Lung (tissue), 12 donors: ENCODE measurements around the gene STAC. TPM values are rescaled to one million over a fixed set of nuclear protein-coding genes. Genes with fewer than 3 reads are reported as not detected.

ENCODE experiments used
- ATAC-seq: fragments of 200-7000 bp; cut with Tn5 transposase; one replicate; pipeline ENCODE4 v1.9.1; 2020; ENCODE audit warnings: moderate number of reproducible peaks; ENCODE audit not compliant: insufficient read depth, low FRiP score
- DNase-seq, 3 donors: peaks; one replicate each; pipeline ENCODE4 v3.0.0-alpha.2; 2013 to 2017
- H3K27ac ChIP-seq, 2 donors: one replicate each; pipeline ENCODE4 v1.5.1; 2013; ENCODE audit warnings: mild to moderate bottlenecking in 2 of 2, moderate library complexity in 2 of 2, control low read depth in 1 of 2, inconsistent platforms in 1 of 2, low read depth in 1 of 2, low read length in 1 of 2
- H3K27me3 ChIP-seq, 3 donors: one replicate each; pipeline ENCODE4 v1.5.1; 2013; ENCODE audit warnings: low read length in 2 of 3; ENCODE audit not compliant: control insufficient read depth in 3 of 3, insufficient read depth in 3 of 3
- H3K36me3 ChIP-seq, 4 donors: one replicate each; pipeline ENCODE4 v1.5.1; 2013; ENCODE audit warnings: low read length in 4 of 4, mild to moderate bottlenecking in 1 of 4, moderate library complexity in 1 of 4; ENCODE audit not compliant: control insufficient read depth in 4 of 4, insufficient read depth in 4 of 4
- H3K4me1 ChIP-seq, 5 donors: one replicate each; pipeline ENCODE4 v1.5.1; 2013; ENCODE audit warnings: low read length in 5 of 5, mild to moderate bottlenecking in 2 of 5, moderate library complexity in 1 of 5; ENCODE audit not compliant: control insufficient read depth in 5 of 5, insufficient read depth in 5 of 5
- H3K4me3 ChIP-seq: one replicate; pipeline ENCODE4 v1.5.1; 2013; ENCODE audit warnings: mild to moderate bottlenecking, control low read depth, moderate library complexity
- H3K9ac ChIP-seq, 2 donors: one replicate each; pipeline ENCODE4 v1.5.1; 2013; ENCODE audit warnings: low read length in 2 of 2, control low read depth in 1 of 2; ENCODE audit not compliant: insufficient read depth in 1 of 2
- H3K9me3 ChIP-seq, 4 donors: one replicate each; pipeline ENCODE4 v1.5.1; 2013; ENCODE audit warnings: low read length in 3 of 4, mild to moderate bottlenecking in 1 of 4, moderate library complexity in 1 of 4; ENCODE audit not compliant: control insufficient read depth in 4 of 4, insufficient read depth in 3 of 4
- WGBS, 2 donors: extraction: QIAGEN DNeasy Blood & Tissue Kit; methylation state at CpG; one replicate each; pipeline ENCODE4 v1.1.7; 2013; 5-methylcytosine and 5-hydroxymethylcytosine counted together
- polyA plus RNA-seq, 2 donors: library from polyadenylated mRNA; stranded (reverse); fragments of 200-250 nt; gene quantifications; one replicate each; pipeline ENCODE4 v1.2.1, GENCODE V29; 2013
- total RNA-seq, 2 donors: library from RNA; depleted of rRNA in 1 of 2; stranded (reverse); fragments of >200 nt in 1 of 2; gene quantifications; one replicate each; pipeline ENCODE4 v1.2.1, GENCODE V29; 2014 to 2021
- TF ChIP-seq, protein P1 (sequence below): IDR thresholded peaks from 2 replicates; pipeline ENCODE4 v1.5.1; 2012; ENCODE audit warnings: mild to moderate bottlenecking; ENCODE audit errors: control extremely low read depth, extremely low read depth
- donor health status: control.
- donor health status: control.
- donor health status: Bipolar disorder and iron deficiency.
- donor health status: healthy.
- donor health status: DM: yes; HTN: yes; CAD: no.

Gene STAC
- total and polyA plus RNA-seq, 4 donors, result 1.3 to 17.2 (median 5.7) TPM

DNA sequence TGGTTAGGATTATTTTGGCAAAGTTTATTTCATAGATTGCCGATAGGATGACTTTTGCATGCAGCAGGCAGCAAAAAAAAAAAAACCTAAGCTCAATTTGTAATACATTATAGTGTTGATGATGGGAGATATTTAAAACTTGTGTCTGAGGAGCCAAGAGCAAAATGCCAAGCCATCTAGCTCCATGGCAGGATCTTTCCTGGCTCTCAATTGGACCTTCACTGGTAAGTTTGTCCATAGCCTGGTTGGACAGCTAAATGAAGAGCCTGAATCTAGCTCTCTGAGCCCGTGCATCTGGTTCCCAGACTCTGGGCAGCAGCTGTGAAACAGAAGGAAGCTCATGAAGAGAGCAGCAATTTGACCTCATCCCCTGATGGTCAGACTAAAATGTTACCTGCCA lies 17.5 kb downstream of the STAC start:
- Histone ChIP-seq H3K27ac (no peak overlapping the region), H3K27me3 (no peaks in the 10 kb centered on the region), H3K36me3 (no peaks in the 10 kb centered on the region), H3K9ac (no peak overlapping the region), H3K9me3 (no peaks in the 10 kb centered on the region), H3K4me1 (peaks cover 0 to 1% (median 0%) of the 10 kb centered on the region in 5 donors), H3K4me3 (no peak overlapping the region)
- 75 to 92% methylated on average over 2 of the region's 2 CpGs for WGBS, 2 donors
- DNase-seq, result peak in 2 of 3 donors; percentile 8 to 36
- TF ChIP-seq, protein P1, sequence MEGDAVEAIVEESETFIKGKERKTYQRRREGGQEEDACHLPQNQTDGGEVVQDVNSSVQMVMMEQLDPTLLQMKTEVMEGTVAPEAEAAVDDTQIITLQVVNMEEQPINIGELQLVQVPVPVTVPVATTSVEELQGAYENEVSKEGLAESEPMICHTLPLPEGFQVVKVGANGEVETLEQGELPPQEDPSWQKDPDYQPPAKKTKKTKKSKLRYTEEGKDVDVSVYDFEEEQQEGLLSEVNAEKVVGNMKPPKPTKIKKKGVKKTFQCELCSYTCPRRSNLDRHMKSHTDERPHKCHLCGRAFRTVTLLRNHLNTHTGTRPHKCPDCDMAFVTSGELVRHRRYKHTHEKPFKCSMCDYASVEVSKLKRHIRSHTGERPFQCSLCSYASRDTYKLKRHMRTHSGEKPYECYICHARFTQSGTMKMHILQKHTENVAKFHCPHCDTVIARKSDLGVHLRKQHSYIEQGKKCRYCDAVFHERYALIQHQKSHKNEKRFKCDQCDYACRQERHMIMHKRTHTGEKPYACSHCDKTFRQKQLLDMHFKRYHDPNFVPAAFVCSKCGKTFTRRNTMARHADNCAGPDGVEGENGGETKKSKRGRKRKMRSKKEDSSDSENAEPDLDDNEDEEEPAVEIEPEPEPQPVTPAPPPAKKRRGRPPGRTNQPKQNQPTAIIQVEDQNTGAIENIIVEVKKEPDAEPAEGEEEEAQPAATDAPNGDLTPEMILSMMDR, result no peak
- no peak for ATAC-seq

DNA sequence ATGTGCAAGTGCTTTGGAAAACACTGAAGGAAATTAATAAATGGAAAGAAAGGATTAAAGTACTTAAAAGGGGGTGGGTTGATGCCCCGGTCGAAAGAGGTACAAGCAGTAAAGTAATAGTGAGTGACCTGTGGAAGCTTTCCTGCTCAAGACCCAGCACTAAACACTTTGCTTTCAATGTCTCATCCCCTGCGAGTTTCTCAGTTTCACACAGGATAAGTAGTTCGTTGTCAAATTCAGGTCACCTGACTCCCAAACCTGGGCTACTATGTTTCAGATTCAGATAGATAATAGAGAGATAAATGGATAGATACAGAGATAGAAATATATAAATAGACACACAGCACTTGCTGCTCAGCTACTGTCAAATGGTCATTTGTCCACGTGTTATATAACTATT lies 19.6 kb downstream of the STAC start:
- H3K27ac ChIP-seq, result no peak overlapping the region
- no peak for ATAC-seq
- 89 to 95% methylated on average over 5 of the region's 5 CpGs for WGBS, 2 donors

DNA sequence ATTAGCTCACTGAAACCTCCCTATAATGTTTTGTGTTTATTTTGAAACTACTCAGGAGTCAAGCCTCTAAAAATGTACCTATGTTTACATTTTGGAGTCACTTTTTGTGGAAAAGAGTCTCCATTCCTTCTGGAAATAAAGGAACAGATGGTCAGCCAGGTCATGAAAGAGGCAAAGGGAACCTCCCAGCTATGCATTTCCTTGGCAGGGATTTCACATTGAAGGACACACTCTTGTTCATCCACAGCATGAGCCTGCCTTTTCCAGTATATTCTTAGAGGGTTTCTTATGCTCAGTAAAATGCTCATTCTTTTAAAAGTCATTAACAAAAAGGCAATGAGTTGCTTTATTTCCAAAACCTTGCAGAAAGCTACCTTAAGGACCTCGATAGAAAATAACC lies 20.8 kb downstream of the STAC start:
- WGBS, 2 donors, result 89 to 94% methylated on average over 1 of the region's 1 CpG
- H3K9me3 ChIP-seq, result no peaks in the 10 kb centered on the region
- no peak for DNase-seq
- H3K27me3 ChIP-seq, result no peaks in the 10 kb centered on the region
- ATAC-seq, result no peak
- no peak overlapping the region for H3K27ac ChIP-seq
- TF ChIP-seq, protein P1, result no peak
- H3K9ac ChIP-seq, result no peak overlapping the region
- H3K4me3 ChIP-seq, result no peak overlapping the region
- H3K4me1 ChIP-seq, result peaks cover 0 to 1% (median 0%) of the 10 kb centered on the region in 5 donors
- H3K36me3 ChIP-seq, result no peaks in the 10 kb centered on the region

More for the DNA sequence above, 19.6 kb downstream of the STAC start:
- DNase-seq, result no peak
- Histone ChIP-seq H3K36me3 (no peaks in the 10 kb centered on the region), H3K27me3 (no peaks in the 10 kb centered on the region), H3K4me3 (no peak overlapping the region), H3K9ac (no peak overlapping the region), H3K9me3 (no peaks in the 10 kb centered on the region), H3K4me1 (peaks cover 0 to 1% (median 0%) of the 10 kb centered on the region in 5 donors)
- TF ChIP-seq, protein P1, result no peak

DNA sequence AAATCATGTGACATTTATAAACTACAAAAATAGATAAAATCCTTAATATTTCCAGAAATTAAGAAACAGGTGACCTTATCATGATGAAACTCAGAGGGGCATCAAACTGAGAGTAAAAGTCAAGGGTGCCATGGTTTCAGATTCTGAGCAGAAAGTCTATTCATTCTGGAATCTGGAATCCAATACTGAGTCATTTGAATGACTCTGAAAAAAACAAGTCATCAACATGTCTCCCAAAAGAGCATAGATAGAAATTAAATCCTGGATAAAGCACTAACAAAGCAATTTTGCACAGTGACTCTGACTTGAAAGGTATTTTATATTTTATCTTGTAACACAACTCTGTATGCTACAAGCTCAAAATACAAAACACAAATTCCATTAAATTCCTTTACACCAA lies 23.4 kb downstream of the STAC start:
- DNase-seq (no peak), ATAC-seq (no peak)
- H3K9ac ChIP-seq, result no peak overlapping the region
- no peak overlapping the region for H3K4me3 ChIP-seq
- no peaks in the 10 kb centered on the region for H3K36me3 ChIP-seq
- H3K27ac ChIP-seq, result no peak overlapping the region
- TF ChIP-seq, protein P1, result no peak
- no peaks in the 10 kb centered on the region for H3K27me3 ChIP-seq
- peaks cover 0 to 1% (median 0%) of the 10 kb centered on the region in 5 donors for H3K4me1 ChIP-seq
- H3K9me3 ChIP-seq, result peaks cover 0 to 2% (median 0%) of the 10 kb centered on the region in 4 donors
